IMR-90 (cell line): ENCODE results near the gene CENPP. TPM values are rescaled to one million over a fixed set of nuclear protein-coding genes. Genes with fewer than 3 reads are reported as not detected.

Experiments used
- ATAC-seq: fragments of 200-7000 bp; cut with Tn5 transposase; 2 replicates; pipeline ENCODE4 v1.9.1; 2020; ENCODE audit warnings: low read depth, mild to moderate bottlenecking, moderate library complexity
- BruUV-seq: library from RNA; stranded (reverse); fragments of 400-500 nt; replicated peaks from 2 replicates; lab custom pipeline; 2021; lab: Mats Ljungman, UMichigan
- CTCF ChIA-PET: fragments of 300-600 bp; formaldehyde crosslinking; extraction: SDS; loops from one replicate; lab custom pipeline; 2021; ENCODE audit warnings: antibody characterized with exemption; lab: Yijun Ruan, JAX
- POLR2A ChIA-PET: fragments of 300-600 bp; sonication (Branson Sonifier 250); formaldehyde crosslinking; loops from one replicate; lab custom pipeline; 2022; ENCODE audit warnings: antibody characterized with exemption; ENCODE audit not compliant: unreplicated experiment; lab: Charles Lee
- DNase-seq: peaks from one replicate; pipeline ENCODE4 v3.0.0; 2013
- H2AFZ ChIP-seq: replicated peaks from 2 replicates; pipeline ENCODE3; 2013; ENCODE audit warnings: low read length, mild to moderate bottlenecking; ENCODE audit not compliant: poor library complexity
- H2AK5ac ChIP-seq: 2 replicates; pipeline ENCODE4 v1.6.1; 2013; ENCODE audit warnings: low read depth, low read length, inconsistent platforms
- H2AK9ac ChIP-seq: replicated peaks from 2 replicates; pipeline ENCODE3; 2013; ENCODE audit warnings: mild to moderate bottlenecking, low read depth, low read length, moderate library complexity; ENCODE audit not compliant: poor library complexity
- H2BK120ac ChIP-seq: 2 replicates; pipeline ENCODE4 v1.6.1; 2013; ENCODE audit warnings: low read depth, low read length, inconsistent platforms
- H2BK15ac ChIP-seq: 3 replicates; pipeline ENCODE4 v1.6.1; 2013; ENCODE audit warnings: low read depth, low read length, inconsistent platforms
- H2BK20ac ChIP-seq: 2 replicates; pipeline ENCODE4 v1.6.1; 2013; ENCODE audit warnings: low read depth, mild to moderate bottlenecking, inconsistent platforms, low read length, moderate library complexity
- H2BK5ac ChIP-seq: 2 replicates; pipeline ENCODE4 v1.6.1; 2013; ENCODE audit warnings: mild to moderate bottlenecking, low read depth, low read length, inconsistent platforms; ENCODE audit not compliant: poor library complexity, severe bottlenecking
- H3K14ac ChIP-seq: replicated peaks from 2 replicates; pipeline ENCODE4 v1.6.1; 2013; ENCODE audit warnings: low read depth, low read length, inconsistent platforms
- H3K18ac ChIP-seq: 2 replicates; pipeline ENCODE4 v1.6.1; 2013; ENCODE audit warnings: low read depth, low read length, control low read depth
- H3K23ac ChIP-seq: 2 replicates; pipeline ENCODE4 v1.6.1; 2013; ENCODE audit warnings: low read depth, low read length, inconsistent platforms
- H3K27ac ChIP-seq: 2 replicates; pipeline ENCODE4 v1.5.1; 2013; ENCODE audit warnings: mild to moderate bottlenecking, control low read depth, low read length; ENCODE audit not compliant: insufficient read depth
- H3K27me3 ChIP-seq: 2 replicates; pipeline ENCODE4 v1.6.1; 2013; ENCODE audit warnings: low read length; ENCODE audit not compliant: control insufficient read depth, insufficient read depth
- H3K36me3 ChIP-seq: 2 replicates; pipeline ENCODE4 v1.6.1; 2013; ENCODE audit warnings: low read length, mixed read lengths; ENCODE audit not compliant: control insufficient read depth, insufficient read depth
- H3K4ac ChIP-seq: 2 replicates; pipeline ENCODE4 v1.6.1; 2013; ENCODE audit warnings: low read depth, low read length, inconsistent platforms
- H3K4me1 ChIP-seq: 2 replicates; pipeline ENCODE4 v1.6.1; 2013; ENCODE audit warnings: low read length, mixed read lengths; ENCODE audit not compliant: control insufficient read depth, insufficient read depth
- H3K4me2 ChIP-seq: 2 replicates; pipeline ENCODE4 v1.6.1; 2013; ENCODE audit warnings: low read depth, mild to moderate bottlenecking, control low read depth, low read length, moderate library complexity
- H3K4me3 ChIP-seq: 2 replicates; pipeline ENCODE4 v1.5.1; 2013; ENCODE audit warnings: low read depth, mild to moderate bottlenecking, control low read depth, low read length, moderate library complexity; ENCODE audit not compliant: insufficient read depth
- H3K56ac ChIP-seq: 2 replicates; pipeline ENCODE4 v1.6.1; 2013; ENCODE audit warnings: low read length, inconsistent platforms; ENCODE audit not compliant: insufficient read depth; ENCODE audit errors: extremely low read depth
- H3K79me1 ChIP-seq, 2 experiments: 2 replicates each; pipeline ENCODE4 v1.6.1; 2013; ENCODE audit warnings: low read length in 2 of 2, inconsistent platforms in 1 of 2, low read depth in 1 of 2
- H3K9ac ChIP-seq: 2 replicates; pipeline ENCODE4 v1.6.1; 2013; ENCODE audit warnings: low read depth, low read length, control low read depth
- H3K9me1 ChIP-seq: 2 replicates; pipeline ENCODE4 v1.6.1; 2013; ENCODE audit warnings: low read length, inconsistent platforms; ENCODE audit not compliant: insufficient read depth
- H3K9me3 ChIP-seq: 2 replicates; pipeline ENCODE4 v1.6.1; 2013; ENCODE audit warnings: low read length; ENCODE audit not compliant: control insufficient read depth, insufficient read depth
- H4K20me1 ChIP-seq: 2 replicates; pipeline ENCODE4 v1.6.1; 2013; ENCODE audit warnings: low read length, inconsistent platforms; ENCODE audit not compliant: insufficient read depth
- H4K5ac ChIP-seq: 2 replicates; pipeline ENCODE4 v1.6.1; 2013; ENCODE audit warnings: mild to moderate bottlenecking, low read depth, low read length, control low read depth
- H4K8ac ChIP-seq, 2 experiments: 2 replicates each; pipeline ENCODE4 v1.6.1; 2013; ENCODE audit warnings: low read depth in 2 of 2, low read length in 2 of 2, control low read depth in 1 of 2, inconsistent platforms in 1 of 2
- H4K91ac ChIP-seq: 2 replicates; pipeline ENCODE4 v1.6.1; 2013; ENCODE audit warnings: low read depth, low read length, inconsistent platforms; ENCODE audit not compliant: insufficient read depth
- BHLHE40 ChIP-seq: fragments of 150-350 bp; IDR thresholded peaks from 2 replicates; pipeline ENCODE4 v1.6.1; 2016; ENCODE audit warnings: mild to moderate bottlenecking, low read depth, low read length
- CEBPB ChIP-seq: IDR thresholded peaks from 2 replicates; pipeline ENCODE4 v1.6.1; 2012; ENCODE audit warnings: low read depth, low read length, improper control_type of control experiment
- CHD1 ChIP-seq: IDR thresholded peaks from 2 replicates; pipeline ENCODE4 v1.6.1; 2012; ENCODE audit warnings: low read depth, low read length, improper control_type of control experiment
- ELK1 ChIP-seq: fragments of 150-350 bp; IDR thresholded peaks from 2 replicates; pipeline ENCODE4 v1.6.1; 2016; ENCODE audit warnings: low read depth, mild to moderate bottlenecking, low read length, moderate library complexity, borderline replicate concordance
- FOS ChIP-seq: fragments of 150-350 bp; IDR thresholded peaks from 2 replicates; pipeline ENCODE4 v1.6.1; 2016; ENCODE audit warnings: low read depth, low read length
- MAFK ChIP-seq: IDR thresholded peaks from 2 replicates; pipeline ENCODE4 v1.6.1; 2012; ENCODE audit warnings: low read depth, low read length, improper control_type of control experiment
- MAZ ChIP-seq: IDR thresholded peaks from 2 replicates; pipeline ENCODE4 v1.6.1; 2012; ENCODE audit warnings: low read depth, mild to moderate bottlenecking, low read length, improper control_type of control experiment, moderate library complexity, borderline replicate concordance
- MXI1 ChIP-seq: IDR thresholded peaks from 2 replicates; pipeline ENCODE4 v1.6.1; 2012; ENCODE audit warnings: low read depth, mild to moderate bottlenecking, low read length, moderate library complexity, borderline replicate concordance
- NFE2L2 ChIP-seq: fragments of 150-350 bp; IDR thresholded peaks from 2 replicates; pipeline ENCODE4 v1.6.1; 2016; ENCODE audit warnings: low read depth, mild to moderate bottlenecking, low read length
- POLR2A ChIP-seq: IDR thresholded peaks from 2 replicates; pipeline ENCODE4 v1.6.1; 2012; ENCODE audit warnings: mild to moderate bottlenecking, low read depth, low read length
- RAD21 ChIP-seq: IDR thresholded peaks from 2 replicates; pipeline ENCODE4 v1.6.1; 2012; ENCODE audit warnings: low read length, improper control_type of control experiment
- RCOR1 ChIP-seq: IDR thresholded peaks from 2 replicates; pipeline ENCODE4 v1.6.1; 2012; ENCODE audit warnings: mild to moderate bottlenecking, low read length, improper control_type of control experiment; ENCODE audit not compliant: insufficient replicate concordance
- RFX5 ChIP-seq: IDR thresholded peaks from 2 replicates; pipeline ENCODE4 v1.8.0; 2012; ENCODE audit warnings: low read depth, mild to moderate bottlenecking, low read length, moderate library complexity
- SMC3 ChIP-seq: fragments of 150-350 bp; IDR thresholded peaks from 2 replicates; pipeline ENCODE4 v1.6.1; 2016; ENCODE audit warnings: low read depth, mild to moderate bottlenecking, antibody characterized with exemption, low read length, moderate library complexity
- USF2 ChIP-seq: fragments of 150-350 bp; IDR thresholded peaks from 2 replicates; pipeline ENCODE4 v1.6.1; 2017; ENCODE audit warnings: mild to moderate bottlenecking, antibody characterized with exemption, low read length, low read depth
- WGBS, 2 experiments: methylation state at CpG; one replicate each; pipeline versions ENCODE4 v1.1.5 to v1.1.7; 2013; ENCODE audit warnings: missing lambda C conversion rate in 2 of 2; ENCODE audit not compliant: insufficient read length in 1 of 2; ENCODE audit errors: extremely low coverage in 2 of 2; 5-methylcytosine and 5-hydroxymethylcytosine counted together
- dilution Hi-C: fragments of 300-500 bp; cut with HindIII; formaldehyde crosslinking; loops from one replicate; pipeline ENCODE4 v1.14.3; 2018; ENCODE audit warnings: low sequenced_read_pairs; ENCODE audit not compliant: unreplicated experiment
- in situ Hi-C: fragments of 300-500 bp; cut with MboI; formaldehyde crosslinking; loops from 3 replicates; pipeline ENCODE4 v1.14.3; 2019; ENCODE audit warnings: low sequenced_read_pairs, inconsistent platforms, mixed read lengths
- intact Hi-C: fragments of 100-400 bp; cut with micrococcal nuclease; formaldehyde crosslinking; loops from 2 replicates; pipeline ENCODE4 v1.10.0; 2022
- polyA plus RNA-seq, 3 experiments: library from polyadenylated mRNA; depleted of rRNA; stranded (reverse); fragments of >200 nt; gene quantifications; 2 replicates each; pipeline ENCODE4 v1.2.3, GENCODE V29; 2012; ENCODE audit warnings: low replicate concordance in 1 of 3
- total RNA-seq: library from RNA; depleted of rRNA; stranded (reverse); fragments of >200 nt; gene quantifications from 2 replicates; pipeline ENCODE4 v1.2.3, GENCODE V29; 2012
- TF ChIP-seq, protein P1 (sequence below): conservative IDR thresholded peaks from 2 replicates; pipeline ENCODE4 v1.5.1; 2012; ENCODE audit warnings: mild to moderate bottlenecking, low read depth, low read length, improper control_type of control experiment

Gene CENPP
- total and polyA plus RNA-seq, 2 of the 4 experiments (the other 2 are of a cell fraction), result 1.4 to 2.0 TPM

- Histone ChIP-seq H3K4me1 (peaks cover 3% of the 10 kb centered on the region), H3K23ac (peak overlapping the region; percentile 99), H3K14ac (peak overlapping the region; percentile 96), H3K18ac (peak overlapping the region; percentile 96), H3K4ac (peak overlapping the region; percentile 97), H3K79me1 (peaks cover 2 to 7% of the 10 kb centered on the region in 2 experiments; a peak in 1 of 4 replicates), H3K27ac (peak overlapping the region; percentile 59), H3K4me2 (peak overlapping the region; percentile 72; the same call in 1 of the 2 replicates), H3K4me3 (no peak overlapping the region), H3K9ac (peak overlapping the region; percentile 3; the same call in 1 of the 2 replicates), H4K5ac (peak overlapping the region; percentile 80), H4K91ac (peak overlapping the region; percentile 89), H2BK120ac (peak overlapping the region; percentile 99), H2AK9ac (peak overlapping the region; percentile 60), H3K9me3 (no peaks in the 10 kb centered on the region), H2BK20ac (peak overlapping the region; percentile 99), H2AK5ac (peak overlapping the region; percentile 98), H4K20me1 (no peaks in the 10 kb centered on the region), H4K8ac (peak overlapping the region; percentile 21 to 92), H2BK5ac (peak overlapping the region; percentile 86), H3K27me3 (no peaks in the 10 kb centered on the region), H3K36me3 (no peaks in the 10 kb centered on the region), H3K56ac (peak overlapping the region; percentile 67; the same call in 1 of the 2 replicates), H2AFZ (peak overlapping the region; percentile 82), H2BK15ac (peak overlapping the region; percentile 98; the same call in 2 of the 3 replicates), H3K9me1 (peaks cover 8% of the 10 kb centered on the region)
- intact Hi-C loops (no loop called here), in situ Hi-C loops (no loop called here), dilution Hi-C loops (no loop called here)
- CTCF ChIA-PET, result no interaction called here
- DNase-seq (peak; percentile 96), ATAC-seq (peak; percentile 96)
- BruUV-seq, result no TSS peak
- POLR2A ChIA-PET, result no interaction called here
- WGBS, 2 experiments, result 80% methylated on average over 1 of the region's 3 CpGs; no CpG with 5 or more reads in 1 of the 2 experiments
- TF ChIP-seq RAD21, result no peak
- peak; percentile 74 for TF ChIP-seq BHLHE40
- no peak for TF ChIP-seq NFE2L2
- peak; percentile 56 for TF ChIP-seq RCOR1
- no peak for TF ChIP-seq MAFK
- no peak for TF ChIP-seq MAZ
- TF ChIP-seq RFX5, result no peak
- no peak for TF ChIP-seq ELK1
- TF ChIP-seq MXI1, result no peak
- TF ChIP-seq USF2, result peak; percentile 81; the same call in 1 of the 2 replicates
- TF ChIP-seq POLR2A, result no peak
- TF ChIP-seq CEBPB, result peak; percentile 91
- no peak for TF ChIP-seq CHD1
- TF ChIP-seq, protein P1, sequence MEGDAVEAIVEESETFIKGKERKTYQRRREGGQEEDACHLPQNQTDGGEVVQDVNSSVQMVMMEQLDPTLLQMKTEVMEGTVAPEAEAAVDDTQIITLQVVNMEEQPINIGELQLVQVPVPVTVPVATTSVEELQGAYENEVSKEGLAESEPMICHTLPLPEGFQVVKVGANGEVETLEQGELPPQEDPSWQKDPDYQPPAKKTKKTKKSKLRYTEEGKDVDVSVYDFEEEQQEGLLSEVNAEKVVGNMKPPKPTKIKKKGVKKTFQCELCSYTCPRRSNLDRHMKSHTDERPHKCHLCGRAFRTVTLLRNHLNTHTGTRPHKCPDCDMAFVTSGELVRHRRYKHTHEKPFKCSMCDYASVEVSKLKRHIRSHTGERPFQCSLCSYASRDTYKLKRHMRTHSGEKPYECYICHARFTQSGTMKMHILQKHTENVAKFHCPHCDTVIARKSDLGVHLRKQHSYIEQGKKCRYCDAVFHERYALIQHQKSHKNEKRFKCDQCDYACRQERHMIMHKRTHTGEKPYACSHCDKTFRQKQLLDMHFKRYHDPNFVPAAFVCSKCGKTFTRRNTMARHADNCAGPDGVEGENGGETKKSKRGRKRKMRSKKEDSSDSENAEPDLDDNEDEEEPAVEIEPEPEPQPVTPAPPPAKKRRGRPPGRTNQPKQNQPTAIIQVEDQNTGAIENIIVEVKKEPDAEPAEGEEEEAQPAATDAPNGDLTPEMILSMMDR, result no peak
- TF ChIP-seq FOS, result peak; percentile 70
- no peak for TF ChIP-seq SMC3
Measured at GRCh38 chr9:92463984-92464383, 138.2 kb downstream of the CENPP start.
